GM21390 (cell line): ENCODE results near the gene EPHB3.

ENCODE experiments used
- ATAC-seq: cut with Tn5 transposase; IDR thresholded peaks from one replicate; pipeline ENCODE4 v1.9.1; 2021; ENCODE audit not compliant: unreplicated experiment

The EPHB3 gene

GRCh38 chr3:184563941-184564684 lies 2.5 kb downstream of the EPHB3 start:
- no peak for ATAC-seq

- no peak for ATAC-seq
Measured at GRCh38 chr3:184564685-184565385, 3.2 kb downstream of the EPHB3 start.

GRCh38 chr3:184565421-184566211 lies 4.0 kb downstream of the EPHB3 start:
- ATAC-seq, result no peak

- no peak for ATAC-seq
Measured at GRCh38 chr3:184566441-184567414, 5.1 kb downstream of the EPHB3 start.

- no peak for ATAC-seq
Measured at GRCh38 chr3:184567946-184568559, 6.5 kb downstream of the EPHB3 start.

GRCh38 chr3:184568560-184568923 lies 7.0 kb downstream of the EPHB3 start:
- no peak for ATAC-seq

GRCh38 chr3:184568924-184569829 lies 7.6 kb downstream of the EPHB3 start:
- no peak for ATAC-seq

- ATAC-seq, result no peak
Measured at GRCh38 chr3:184570035-184570434, 8.4 kb downstream of the EPHB3 start.

- ATAC-seq, result no peak
Measured at GRCh38 chr3:184570489-184570888, 8.9 kb downstream of the EPHB3 start.

- ATAC-seq, result no peak
Measured at GRCh38 chr3:184571750-184572377, 10.3 kb downstream of the EPHB3 start.

- no peak for ATAC-seq
Measured at GRCh38 chr3:184572633-184573270, 11.2 kb downstream of the EPHB3 start.

- ATAC-seq, result no peak
Measured at GRCh38 chr3:184574515-184575417, 13.2 kb downstream of the EPHB3 start.

- ATAC-seq, result no peak
Measured at GRCh38 chr3:184575701-184576100, 14.1 kb downstream of the EPHB3 start.

- no peak for ATAC-seq
Measured at GRCh38 chr3:184576457-184577240, 15.1 kb downstream of the EPHB3 start.

- ATAC-seq, result no peak
Measured at GRCh38 chr3:184577546-184577945, 16.0 kb downstream of the EPHB3 start.

- no peak for ATAC-seq
Measured at GRCh38 chr3:184578218-184578617, 16.6 kb downstream of the EPHB3 start.
